Keratinocyte (primary cell): Measurements from ENCODE around the gene ITPKC. TPM values are rescaled to one million over a fixed set of nuclear protein-coding genes. Genes with fewer than 3 reads are reported as not detected.

Experiments used
- DNase-seq: peaks from one replicate; pipeline ENCODE4 v3.0.0-alpha.2; 2011; ENCODE audit warnings: low read depth, missing footprints, low spot score
- FAIRE-seq: peaks from 2 replicates; lab custom pipeline; 2011; peaks lifted over from hg19 to GRCh38; lab: Jason Lieb, UNC
- H2AFZ ChIP-seq: 2 replicates; pipeline ENCODE4 v1.6.0; 2012; ENCODE audit warnings: low read length, control low read depth, inconsistent platforms; ENCODE audit not compliant: control insufficient read depth
- H3K27ac ChIP-seq: 2 replicates; pipeline ENCODE4 v1.5.1; 2011; ENCODE audit warnings: low read length; ENCODE audit not compliant: control insufficient read depth, insufficient read depth
- H3K27me3 ChIP-seq: 3 replicates; pipeline ENCODE4 v1.6.0; 2011; ENCODE audit warnings: low read length; ENCODE audit not compliant: control insufficient read depth, insufficient read depth; ENCODE audit errors: extremely low read depth
- H3K36me3 ChIP-seq, 2 experiments: 2 replicates in 1 of 2; 3 replicates in 1 of 2; pipeline ENCODE4 v1.5.1; 2011; ENCODE audit warnings: low read length in 2 of 2, mild to moderate bottlenecking in 1 of 2; ENCODE audit not compliant: control insufficient read depth in 2 of 2, insufficient read depth in 2 of 2; ENCODE audit errors: extremely low read depth in 1 of 2
- H3K4me1 ChIP-seq: 3 replicates; pipeline ENCODE4 v1.5.1; 2011; ENCODE audit warnings: low read length; ENCODE audit not compliant: control insufficient read depth, insufficient read depth; ENCODE audit errors: extremely low read depth
- H3K4me2 ChIP-seq: 3 replicates; pipeline ENCODE4 v1.6.0; 2011; ENCODE audit warnings: low read depth, low read length; ENCODE audit not compliant: control insufficient read depth, insufficient read depth; ENCODE audit errors: extremely low read depth
- H3K4me3 ChIP-seq, 3 experiments: fragments of 200-600 bp in 1 of 3; sonication (generic) in 1 of 3; 2 replicates in 2 of 3; 3 replicates in 1 of 3; pipeline ENCODE4 v1.5.1; 2011 to 2016; ENCODE audit warnings: low read length in 3 of 3, mild to moderate bottlenecking in 3 of 3, control low read depth in 2 of 3, inconsistent platforms in 1 of 3, low read depth in 1 of 3, mixed read lengths in 1 of 3, mixed run types in 1 of 3, moderate library complexity in 1 of 3; ENCODE audit not compliant: control insufficient read depth in 2 of 3, insufficient read depth in 2 of 3; ENCODE audit errors: extremely low read depth in 1 of 3
- H3K79me2 ChIP-seq: 2 replicates; pipeline ENCODE4 v1.6.0; 2012; ENCODE audit warnings: low read length; ENCODE audit not compliant: control insufficient read depth, insufficient read depth
- H3K9ac ChIP-seq: 3 replicates; pipeline ENCODE4 v1.6.0; 2011; ENCODE audit warnings: low read length; ENCODE audit not compliant: control insufficient read depth, insufficient read depth; ENCODE audit errors: extremely low read depth
- H3K9me1 ChIP-seq: 3 replicates; pipeline ENCODE4 v1.6.0; 2011; ENCODE audit warnings: low read length; ENCODE audit not compliant: control insufficient read depth, insufficient read depth; ENCODE audit errors: extremely low read depth
- H3K9me3 ChIP-seq: 2 replicates; pipeline ENCODE4 v1.5.1; 2012; ENCODE audit warnings: low read depth, low read length; ENCODE audit not compliant: control insufficient read depth
- H4K20me1 ChIP-seq: 3 replicates; pipeline ENCODE4 v1.6.0; 2011; ENCODE audit warnings: low read length; ENCODE audit not compliant: control insufficient read depth, insufficient read depth; ENCODE audit errors: extremely low read depth
- CTCF ChIP-seq, 3 experiments: IDR thresholded peaks in 1 of 3; conservative IDR thresholded peaks in 1 of 3; optimal IDR thresholded peaks in 1 of 3; 2 replicates in 2 of 3; 3 replicates in 1 of 3; pipeline versions ENCODE3 to v1.5.1; 2011; ENCODE audit warnings: low read length in 3 of 3, mild to moderate bottlenecking in 3 of 3, moderate library complexity in 2 of 3, control low read depth in 1 of 3, inconsistent platforms in 1 of 3; ENCODE audit not compliant: insufficient read depth in 2 of 3; ENCODE audit errors: extremely low read depth in 1 of 3
- EZH2 ChIP-seq: IDR thresholded peaks from one replicate; pipeline ENCODE4 v1.6.1; 2012; ENCODE audit warnings: inconsistent platforms, mild to moderate bottlenecking, low read length, moderate library complexity
- dilution Hi-C: fragments of 300-500 bp; cut with MboI; formaldehyde crosslinking; loops from one replicate; pipeline ENCODE4 v1.7.0; 2020; ENCODE audit warnings: low sequenced_read_pairs; ENCODE audit not compliant: extremely low pct_ligation_motif_present
- polyA plus RNA-seq, 5 experiments: library from polyadenylated mRNA; depleted of rRNA in 3 of 5; stranded (reverse) in 3 of 5; stranded (forward) in 1 of 5; unstranded in 1 of 5; fragments of >200 nt; gene quantifications; 1 replicate in 1 of 5; 2 replicates in 3 of 5; 3 replicates in 1 of 5; pipeline versions ENCODE4 v1.2.1 to v1.2.3, GENCODE V29; 2011 to 2012; ENCODE audit warnings: missing spikeins in 2 of 5, low read depth in 1 of 5, low replicate concordance in 1 of 5

The ITPKC gene
- polyA plus RNA-seq, 1 donor (not counting 4 experiments of a cell fraction or from before 2014, with no cell fraction given): 17.2 TPM

- Histone ChIP-seq H3K4me3 (peak within 1 kb of the TSS; percentile 52 to 76 (median 70)), H3K36me3 (peaks cover 9 to 30% of the 10 kb centered on the region in 2 experiments), H3K4me2 (peak within 1 kb of the TSS; percentile 92), H3K79me2 (peaks cover 15% of the 10 kb centered on the region), H4K20me1 (peaks cover 2% of the 10 kb centered on the region), H3K9me3 (no peaks in the 10 kb centered on the region), H2AFZ (peak within 1 kb of the TSS; percentile 87), H3K9me1 (no peaks in the 10 kb centered on the region), H3K27ac (peak within 1 kb of the TSS; percentile 84), H3K4me1 (peaks cover 36% of the 10 kb centered on the region), H3K27me3 (no peaks in the 10 kb centered on the region), H3K9ac (peak within 1 kb of the TSS; percentile 88)
- DNase-seq (no peak), FAIRE-seq (no peak)
- dilution Hi-C loops: no loop called here
- TF ChIP-seq EZH2 (no peak), CTCF (optimal IDR thresholded peaks at IDR 0.05 in 1 of 3, IDR thresholded peaks at IDR 0.05 in 1 of 3, conservative IDR thresholded peaks at IDR 0.05 in 1 of 3; ENCODE audit: extremely low read depth in 1 of 3, insufficient read depth in 2 of 3, low read length in 3 of 3) (no peak)
These were observed 26.7 kb upstream of the ITPKC start, which contains the start of gene NUMBL for GRCh38 chr19:40690050-40690692. Gene NUMBL, minus strand, starts transcription at chr19:40690651. Its CDS starts 168 bp downstream, at chr19:40690483.

GRCh38 chr19:40690693-40691420 is 26.1 kb upstream of the ITPKC start:
- TF ChIP-seq EZH2 (no peak), CTCF (optimal IDR thresholded peaks at IDR 0.05 in 1 of 3, IDR thresholded peaks at IDR 0.05 in 1 of 3, conservative IDR thresholded peaks at IDR 0.05 in 1 of 3; ENCODE audit: extremely low read depth in 1 of 3, insufficient read depth in 2 of 3, low read length in 3 of 3) (no peak)
- Histone ChIP-seq H3K4me3 (peak overlapping the region; percentile 52 to 76 (median 70)), H3K79me2 (peaks cover 15% of the 10 kb centered on the region), H3K4me1 (peaks cover 36% of the 10 kb centered on the region), H3K27ac (peak overlapping the region; percentile 84), H3K9me3 (no peaks in the 10 kb centered on the region), H3K9ac (peak overlapping the region; percentile 88), H3K4me2 (peak overlapping the region; percentile 89), H3K36me3 (peaks cover 8 to 23% of the 10 kb centered on the region in 2 experiments), H2AFZ (peak overlapping the region; percentile 87), H3K27me3 (no peaks in the 10 kb centered on the region), H4K20me1 (peaks cover 2% of the 10 kb centered on the region), H3K9me1 (no peaks in the 10 kb centered on the region)
- DNase-seq (no peak), FAIRE-seq (no peak)
- dilution Hi-C loops: no loop called here
